C4-2B (cell line): ENCODE data around the gene ARF3.
"Not testable (repeated sequence)": the region's sequence is repeated elsewhere in the genome, so short reads cannot be mapped to it uniquely, and the experiment has no call there.

Source experiments
- H3K27ac ChIP-seq: fragments of 450-650 bp; 2 replicates; pipeline ENCODE4 v1.5.1; 2017
- ZFX ChIP-seq: fragments of 450-650 bp; IDR thresholded peaks from 2 replicates; pipeline ENCODE4 v1.6.1; 2017
- TF ChIP-seq, protein P1 (sequence below): fragments of 450-650 bp; conservative IDR thresholded peaks from 2 replicates; pipeline ENCODE4 v1.5.1; 2017; ENCODE audit warnings: mild to moderate bottlenecking

The ARF3 gene

DNA sequence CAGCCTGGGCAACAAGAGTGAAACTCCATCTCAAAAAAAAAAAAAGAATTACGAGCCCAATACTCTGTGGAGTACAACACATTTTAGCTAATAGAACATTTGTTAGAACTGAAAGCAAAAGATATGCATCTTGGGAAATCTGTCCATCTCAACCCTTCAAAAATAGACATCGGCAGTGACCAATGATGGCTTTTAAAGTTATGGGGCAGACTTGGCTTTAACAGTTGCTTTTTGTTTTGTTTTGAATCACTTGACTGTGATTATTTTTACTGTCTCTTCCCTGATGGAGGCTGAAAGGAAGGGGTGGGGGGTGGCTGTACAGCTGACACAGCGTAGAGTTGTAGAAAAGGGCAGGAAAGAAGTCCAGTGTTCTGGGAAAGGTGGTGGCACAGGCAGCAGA is 34.2 kb downstream of the ARF3 start:
- H3K27ac ChIP-seq, result no peak overlapping the region
- TF ChIP-seq ZFX, result no peak
- TF ChIP-seq, protein P1, sequence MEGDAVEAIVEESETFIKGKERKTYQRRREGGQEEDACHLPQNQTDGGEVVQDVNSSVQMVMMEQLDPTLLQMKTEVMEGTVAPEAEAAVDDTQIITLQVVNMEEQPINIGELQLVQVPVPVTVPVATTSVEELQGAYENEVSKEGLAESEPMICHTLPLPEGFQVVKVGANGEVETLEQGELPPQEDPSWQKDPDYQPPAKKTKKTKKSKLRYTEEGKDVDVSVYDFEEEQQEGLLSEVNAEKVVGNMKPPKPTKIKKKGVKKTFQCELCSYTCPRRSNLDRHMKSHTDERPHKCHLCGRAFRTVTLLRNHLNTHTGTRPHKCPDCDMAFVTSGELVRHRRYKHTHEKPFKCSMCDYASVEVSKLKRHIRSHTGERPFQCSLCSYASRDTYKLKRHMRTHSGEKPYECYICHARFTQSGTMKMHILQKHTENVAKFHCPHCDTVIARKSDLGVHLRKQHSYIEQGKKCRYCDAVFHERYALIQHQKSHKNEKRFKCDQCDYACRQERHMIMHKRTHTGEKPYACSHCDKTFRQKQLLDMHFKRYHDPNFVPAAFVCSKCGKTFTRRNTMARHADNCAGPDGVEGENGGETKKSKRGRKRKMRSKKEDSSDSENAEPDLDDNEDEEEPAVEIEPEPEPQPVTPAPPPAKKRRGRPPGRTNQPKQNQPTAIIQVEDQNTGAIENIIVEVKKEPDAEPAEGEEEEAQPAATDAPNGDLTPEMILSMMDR, result no peak

DNA sequence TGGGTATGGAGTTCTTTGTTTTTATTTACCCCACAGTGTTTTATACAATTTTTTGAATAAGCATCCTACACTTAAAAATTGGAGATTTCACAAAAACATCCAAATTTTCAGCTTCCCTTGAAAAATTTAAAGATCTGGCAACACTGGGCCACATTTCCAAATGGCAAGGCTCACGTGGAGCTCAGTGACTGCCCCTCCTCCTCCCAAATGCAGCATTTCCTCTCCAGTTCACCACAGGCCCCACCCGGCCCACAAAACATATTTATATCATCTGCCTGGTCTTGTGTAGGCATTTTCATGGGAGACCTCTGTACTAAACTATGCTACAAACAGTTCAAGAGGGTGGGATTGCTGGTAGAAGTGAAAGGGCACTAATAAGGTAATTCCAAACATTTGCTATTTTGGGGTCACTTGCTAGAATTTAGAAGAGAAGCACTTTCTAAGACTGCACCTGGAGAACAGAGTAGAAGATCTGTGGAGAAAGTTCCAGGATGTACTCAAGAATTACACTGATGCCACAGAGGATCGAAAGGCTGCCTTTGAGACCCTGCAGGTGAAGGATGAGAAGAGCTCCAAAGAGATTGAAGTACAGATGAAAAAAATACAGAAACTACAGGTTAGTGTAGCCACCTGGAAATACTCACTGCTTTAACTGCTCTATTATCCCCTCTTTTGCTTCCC is 39.3 kb downstream of the ARF3 start:
- no peak overlapping the region for H3K27ac ChIP-seq
- no peak for TF ChIP-seq ZFX
- TF ChIP-seq, protein P1, result no peak

DNA sequence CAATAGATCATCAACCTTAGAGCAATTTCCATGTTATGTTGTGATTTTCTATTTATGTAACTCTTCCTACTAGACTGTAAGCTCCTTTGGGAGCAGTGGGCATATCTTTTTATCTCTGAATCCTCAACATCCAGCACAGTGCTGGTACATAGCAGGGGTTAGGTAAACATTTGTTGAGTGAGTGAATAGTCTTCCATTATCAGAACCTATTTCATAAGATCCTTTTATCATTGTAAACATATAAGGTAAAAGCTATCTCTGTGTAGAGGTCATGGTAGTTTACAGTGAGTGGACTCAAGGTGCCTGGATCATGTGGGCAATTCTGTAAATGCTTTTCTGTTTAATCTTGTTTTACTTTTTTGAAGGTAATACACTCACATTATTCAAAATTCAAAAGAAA is 47.1 kb downstream of the ARF3 start:
- TF ChIP-seq, protein P1, result no peak
- no peak for TF ChIP-seq ZFX
- no peak overlapping the region for H3K27ac ChIP-seq

DNA sequence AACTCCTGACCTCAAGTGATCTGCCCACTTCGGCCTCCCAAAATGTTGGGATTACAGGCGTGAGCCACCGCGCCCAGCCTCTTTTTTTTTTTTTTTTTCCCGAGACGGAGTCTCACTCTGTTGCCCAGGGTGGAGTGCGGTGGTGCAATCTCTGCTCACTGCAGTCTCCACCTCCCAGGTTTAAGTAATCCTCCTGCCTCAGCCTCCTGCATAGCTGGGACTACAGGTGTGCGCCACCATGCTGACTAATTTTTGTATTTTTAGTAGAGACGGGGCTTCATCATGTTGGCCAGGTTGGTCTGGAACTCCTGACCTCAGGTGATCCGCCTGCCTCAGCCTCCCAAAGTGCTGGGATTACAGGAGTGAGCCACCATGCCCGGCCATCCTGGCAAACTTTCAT is 47.6 kb downstream of the ARF3 start:
- H3K27ac ChIP-seq, result not testable (repeated sequence)

DNA sequence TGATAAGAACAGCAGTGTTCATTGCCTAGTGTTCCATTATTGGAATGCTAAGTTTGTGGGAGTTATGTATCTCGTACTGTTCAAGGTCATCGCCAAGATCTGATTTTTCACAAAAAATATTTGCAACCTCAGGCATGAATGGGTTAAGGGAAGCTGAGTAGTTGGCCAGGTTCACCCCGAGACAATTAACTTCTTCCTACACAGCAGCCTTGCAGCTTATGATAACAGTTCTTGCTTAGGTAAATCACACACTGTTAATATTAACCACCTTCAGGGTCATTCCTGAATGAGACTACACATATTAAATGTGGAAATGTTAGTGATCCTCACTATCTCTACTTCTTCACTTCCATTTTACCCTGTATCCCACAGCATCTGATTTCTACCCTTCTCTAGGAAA is 50.0 kb downstream of the ARF3 start:
- TF ChIP-seq, protein P1, result no peak
- H3K27ac ChIP-seq, result no peak overlapping the region

DNA sequence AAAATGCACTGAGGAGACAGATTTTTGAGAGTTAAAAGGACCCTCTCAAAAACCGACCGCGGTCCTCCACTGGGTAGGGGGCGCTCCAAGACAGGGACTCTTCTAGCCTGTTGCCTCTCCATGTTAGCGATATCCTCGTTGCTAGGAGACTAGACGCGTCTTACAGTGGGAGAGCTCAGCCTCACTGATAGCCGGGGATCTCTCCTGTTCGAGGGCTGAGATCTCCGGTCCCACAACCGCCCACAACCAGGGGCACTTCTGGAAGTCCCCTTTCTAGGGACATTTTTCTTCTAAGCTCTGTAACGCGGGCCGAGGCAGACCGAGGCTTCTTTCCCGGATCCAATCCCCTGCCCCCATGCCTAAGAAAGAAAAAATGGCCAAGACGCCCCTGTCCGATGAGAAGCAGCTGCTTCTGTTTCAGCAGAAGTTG is 53.3 kb downstream of the ARF3 start:
- TF ChIP-seq, protein P1, result no peak
- no peak for TF ChIP-seq ZFX
- no peak overlapping the region for H3K27ac ChIP-seq

DNA sequence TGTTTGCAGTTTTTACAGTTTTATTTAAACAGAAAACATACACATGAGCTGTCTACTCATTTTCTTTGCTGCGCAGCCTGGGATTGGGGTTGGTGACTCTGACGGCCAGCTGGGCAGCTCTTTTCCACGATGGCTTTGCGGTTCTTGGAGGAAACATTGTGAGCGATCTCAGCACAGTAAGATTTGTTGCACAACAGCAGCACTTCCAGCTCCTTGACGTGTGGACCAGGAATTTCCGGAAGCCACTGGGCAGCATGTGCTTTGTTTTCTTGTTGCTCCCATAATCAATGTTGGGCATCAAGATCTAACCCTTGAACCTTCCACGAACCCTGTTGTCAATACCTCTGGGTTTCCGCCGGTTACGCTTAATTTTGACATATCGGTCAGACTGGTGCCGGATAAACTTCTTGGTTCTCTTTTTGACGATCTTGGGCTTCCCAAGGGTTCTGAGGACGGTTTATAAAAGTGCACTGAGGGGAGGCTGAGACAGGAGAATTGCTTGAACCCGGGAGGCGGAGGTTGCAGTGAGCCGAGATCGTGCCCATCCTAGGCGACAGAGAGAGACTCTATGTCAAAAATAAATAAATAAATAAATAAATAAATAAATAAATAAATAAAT is 53.8 kb downstream of the ARF3 start:
- TF ChIP-seq, protein P1, result no peak
- no peak for TF ChIP-seq ZFX
- H3K27ac ChIP-seq, result no peak overlapping the region

DNA sequence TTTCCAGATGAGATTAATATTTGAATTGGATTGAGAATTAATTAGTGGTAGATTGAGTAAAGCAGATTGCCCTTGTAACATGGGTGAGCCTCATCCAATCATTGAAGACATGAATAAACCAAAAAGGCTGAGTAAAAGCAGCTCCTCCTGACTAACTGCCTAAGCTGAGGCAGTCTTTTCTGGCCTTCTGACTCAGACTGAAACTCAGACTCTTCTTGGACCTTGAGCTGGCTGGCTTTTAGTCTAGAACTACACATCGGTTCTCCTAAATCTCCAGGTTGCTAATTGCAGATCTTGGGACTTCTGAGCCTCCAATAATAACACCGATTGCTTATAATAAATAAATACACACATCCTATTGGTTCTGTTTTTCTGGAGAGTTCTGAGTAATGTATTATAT is 56.0 kb downstream of the ARF3 start:
- no peak overlapping the region for H3K27ac ChIP-seq
- TF ChIP-seq, protein P1, result no peak
